GM12878 (cell line): ENCODE results near the gene ITSN2. TPM values are rescaled to one million over a fixed set of nuclear protein-coding genes. Genes with fewer than 3 reads are reported as not detected.

Experiments
- BACH1 ChIP-seq: fragments of 450-650 bp; IDR thresholded peaks from 2 replicates; pipeline ENCODE4 v1.6.1; 2017; ENCODE audit warnings: mild to moderate bottlenecking, borderline replicate concordance
- BCL11A ChIP-seq: IDR thresholded peaks from 2 replicates; pipeline ENCODE4 v1.6.1; 2011; ENCODE audit warnings: low read depth, low read length
- BMI1 ChIP-seq: fragments of 450-650 bp; IDR thresholded peaks from 2 replicates; pipeline ENCODE4 v1.6.1; 2016; ENCODE audit warnings: mild to moderate bottlenecking, moderate library complexity, borderline replicate concordance
- CREM ChIP-seq: IDR thresholded peaks from 2 replicates; pipeline ENCODE4 v1.6.1; 2014; ENCODE audit warnings: antibody characterized with exemption, low read depth
- EP300 ChIP-seq, 2 experiments: fragments of 150-350 bp in 1 of 2; IDR thresholded peaks; 2 replicates each; pipeline ENCODE4 v1.6.1; 2011 to 2012; ENCODE audit warnings: low read depth in 2 of 2, low read length in 2 of 2, borderline replicate concordance in 1 of 2, improper control_type of control experiment in 1 of 2, inconsistent platforms in 1 of 2; ENCODE audit not compliant: control insufficient read depth in 1 of 2
- HDGF ChIP-seq: fragments of 450-650 bp; IDR thresholded peaks from 2 replicates; pipeline ENCODE4 v1.6.1; 2016; ENCODE audit warnings: antibody characterized with exemption
- MTA2 ChIP-seq: fragments of 450-650 bp; IDR thresholded peaks from 2 replicates; pipeline ENCODE4 v1.6.1; 2016; ENCODE audit warnings: low read depth, mild to moderate bottlenecking, moderate library complexity
- NFIC ChIP-seq: IDR thresholded peaks from 2 replicates; pipeline ENCODE4 v1.6.1; 2012; ENCODE audit warnings: low read depth, mild to moderate bottlenecking, inconsistent platforms, low read length, moderate library complexity
- PAX5 ChIP-seq: IDR thresholded peaks from 2 replicates; pipeline ENCODE4 v1.6.1; 2011; ENCODE audit warnings: low read depth, low read length, borderline replicate concordance
- PML ChIP-seq: IDR thresholded peaks from 2 replicates; pipeline ENCODE4 v1.6.1; 2012; ENCODE audit warnings: low read length, inconsistent platforms
- RUNX3 ChIP-seq: IDR thresholded peaks from 2 replicates; pipeline ENCODE4 v1.6.1; 2012; ENCODE audit warnings: low read length, inconsistent platforms
- TCF3 ChIP-seq: IDR thresholded peaks from 2 replicates; pipeline ENCODE4 v1.6.1; 2012; ENCODE audit warnings: low read depth, mild to moderate bottlenecking, low read length, borderline replicate concordance; ENCODE audit not compliant: insufficient read depth
- polyA plus RNA-seq, 11 experiments: library from polyadenylated mRNA; depleted of rRNA in 4 of 11; unstranded in 6 of 11; stranded (reverse) in 5 of 11; fragments of >200 nt; fragmentation: Nextera tagmentation in 4 of 11; fragmentation: Illumina TruSeq in 1 of 11; extraction: Ambion mirVana in 4 of 11; extraction: Trizol in 1 of 11; gene quantifications; 1 replicate in 1 of 11; 2 replicates in 10 of 11; pipeline versions ENCODE4 v1.2.1 to v1.2.3, GENCODE V29; 2011 to 2016; ENCODE audit warnings: inconsistent platforms in 2 of 11, missing spikeins in 2 of 11, low read depth in 1 of 11
- total RNA-seq, 4 experiments: library from RNA; depleted of rRNA in 3 of 4; stranded (reverse); fragments of >200 nt in 3 of 4; fragmentation: Illumina TruSeq in 1 of 4; extraction: Trizol in 1 of 4; gene quantifications; 2 replicates each; pipeline versions ENCODE4 v1.2.1 to v1.2.3, GENCODE V29; 2013 to 2021
- TF ChIP-seq, protein P1 (sequence below): fragments of 450-650 bp; IDR thresholded peaks from 2 replicates; pipeline ENCODE4 v1.6.1; 2017; ENCODE audit warnings: mild to moderate bottlenecking, low read depth, inconsistent platforms; ENCODE audit not compliant: poor library complexity, severe bottlenecking
- TF ChIP-seq, protein P2 (sequence below), 3 experiments: IDR thresholded peaks in 2 of 3; conservative IDR thresholded peaks in 1 of 3; 2 replicates each; pipeline ENCODE4 v1.5.1; 2011; ENCODE audit warnings: low read depth in 3 of 3, low read length in 3 of 3, mild to moderate bottlenecking in 3 of 3, control low read depth in 2 of 3, moderate library complexity in 2 of 3, inconsistent platforms in 1 of 3, mixed read lengths in 1 of 3; ENCODE audit not compliant: control insufficient read depth in 2 of 3, insufficient read depth in 1 of 3; ENCODE audit errors: extremely low read depth in 1 of 3
- TF ChIP-seq, protein P3 (sequence below): fragments of 450-650 bp; IDR thresholded peaks from 2 replicates; pipeline ENCODE4 v1.6.1; 2017; ENCODE audit warnings: low read depth, mild to moderate bottlenecking, moderate library complexity
- TF ChIP-seq, protein P4 (sequence below): fragments of 450-650 bp; IDR thresholded peaks from 2 replicates; pipeline ENCODE4 v1.6.1; 2016; ENCODE audit warnings: mild to moderate bottlenecking
- TF ChIP-seq, protein P5 (sequence below): IDR thresholded peaks from 2 replicates; pipeline ENCODE4 v1.6.1; 2012; ENCODE audit warnings: low read depth, low read length, improper control_type of control experiment
- TF ChIP-seq, protein P6 (sequence below): fragments of 450-650 bp; IDR thresholded peaks from 2 replicates; pipeline ENCODE4 v1.6.1; 2017; ENCODE audit warnings: mild to moderate bottlenecking, moderate library complexity

ITSN2 gene
- total and polyA plus RNA-seq, 10 of the 15 experiments (the other 5 are each of a cell fraction or from before 2014, with no cell fraction given) = 20.5 to 80.0 (median 54.7) TPM

DNA sequence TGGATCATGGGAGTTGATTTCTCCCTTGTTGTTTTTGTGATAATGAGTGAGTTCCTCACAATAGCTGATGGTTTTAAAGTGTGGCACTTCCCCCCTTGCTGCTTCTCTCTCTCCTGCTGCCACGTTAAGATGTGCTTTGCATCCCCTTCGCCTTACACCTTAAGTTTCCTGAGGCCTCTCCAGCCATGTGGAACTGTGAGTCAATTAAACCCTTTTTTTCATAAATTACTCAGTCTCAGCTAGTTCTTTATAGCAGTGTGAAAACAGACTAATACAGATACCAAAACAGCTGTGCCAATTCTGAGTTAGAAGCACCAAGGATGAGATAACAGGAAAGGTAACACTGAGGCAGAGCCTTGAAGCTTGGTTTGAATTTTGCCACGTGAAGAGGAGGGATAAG, 44.7 kb downstream of the ITSN2 start (continued):
- TF ChIP-seq, protein P1, sequence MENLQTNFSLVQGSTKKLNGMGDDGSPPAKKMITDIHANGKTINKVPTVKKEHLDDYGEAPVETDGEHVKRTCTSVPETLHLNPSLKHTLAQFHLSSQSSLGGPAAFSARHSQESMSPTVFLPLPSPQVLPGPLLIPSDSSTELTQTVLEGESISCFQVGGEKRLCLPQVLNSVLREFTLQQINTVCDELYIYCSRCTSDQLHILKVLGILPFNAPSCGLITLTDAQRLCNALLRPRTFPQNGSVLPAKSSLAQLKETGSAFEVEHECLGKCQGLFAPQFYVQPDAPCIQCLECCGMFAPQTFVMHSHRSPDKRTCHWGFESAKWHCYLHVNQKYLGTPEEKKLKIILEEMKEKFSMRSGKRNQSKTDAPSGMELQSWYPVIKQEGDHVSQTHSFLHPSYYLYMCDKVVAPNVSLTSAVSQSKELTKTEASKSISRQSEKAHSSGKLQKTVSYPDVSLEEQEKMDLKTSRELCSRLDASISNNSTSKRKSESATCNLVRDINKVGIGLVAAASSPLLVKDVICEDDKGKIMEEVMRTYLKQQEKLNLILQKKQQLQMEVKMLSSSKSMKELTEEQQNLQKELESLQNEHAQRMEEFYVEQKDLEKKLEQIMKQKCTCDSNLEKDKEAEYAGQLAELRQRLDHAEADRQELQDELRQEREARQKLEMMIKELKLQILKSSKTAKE = peak; percentile 66
- TF ChIP-seq BMI1 = peak; percentile 66
- TF ChIP-seq PAX5 = peak; percentile 78; the same call in 1 of the 2 replicates
- peak; percentile 49 for TF ChIP-seq RUNX3
- peak; percentile 46; the same call in 1 of the 2 replicates for TF ChIP-seq PML
- TF ChIP-seq, protein P2, sequence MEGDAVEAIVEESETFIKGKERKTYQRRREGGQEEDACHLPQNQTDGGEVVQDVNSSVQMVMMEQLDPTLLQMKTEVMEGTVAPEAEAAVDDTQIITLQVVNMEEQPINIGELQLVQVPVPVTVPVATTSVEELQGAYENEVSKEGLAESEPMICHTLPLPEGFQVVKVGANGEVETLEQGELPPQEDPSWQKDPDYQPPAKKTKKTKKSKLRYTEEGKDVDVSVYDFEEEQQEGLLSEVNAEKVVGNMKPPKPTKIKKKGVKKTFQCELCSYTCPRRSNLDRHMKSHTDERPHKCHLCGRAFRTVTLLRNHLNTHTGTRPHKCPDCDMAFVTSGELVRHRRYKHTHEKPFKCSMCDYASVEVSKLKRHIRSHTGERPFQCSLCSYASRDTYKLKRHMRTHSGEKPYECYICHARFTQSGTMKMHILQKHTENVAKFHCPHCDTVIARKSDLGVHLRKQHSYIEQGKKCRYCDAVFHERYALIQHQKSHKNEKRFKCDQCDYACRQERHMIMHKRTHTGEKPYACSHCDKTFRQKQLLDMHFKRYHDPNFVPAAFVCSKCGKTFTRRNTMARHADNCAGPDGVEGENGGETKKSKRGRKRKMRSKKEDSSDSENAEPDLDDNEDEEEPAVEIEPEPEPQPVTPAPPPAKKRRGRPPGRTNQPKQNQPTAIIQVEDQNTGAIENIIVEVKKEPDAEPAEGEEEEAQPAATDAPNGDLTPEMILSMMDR (IDR thresholded peaks at IDR 0.05 in 2 of 3, conservative IDR thresholded peaks at IDR 0.05 in 1 of 3; ENCODE audit: control insufficient read depth in 2 of 3, extremely low read depth in 1 of 3, insufficient read depth in 1 of 3, low read depth in 3 of 3, low read length in 3 of 3) = no peak
- peak; percentile 94 for TF ChIP-seq MTA2
- peak; percentile 80 for TF ChIP-seq BCL11A
- peak; percentile 22; the same call in 1 of the 2 replicates for TF ChIP-seq TCF3
- TF ChIP-seq HDGF = no peak
- TF ChIP-seq, protein P3, sequence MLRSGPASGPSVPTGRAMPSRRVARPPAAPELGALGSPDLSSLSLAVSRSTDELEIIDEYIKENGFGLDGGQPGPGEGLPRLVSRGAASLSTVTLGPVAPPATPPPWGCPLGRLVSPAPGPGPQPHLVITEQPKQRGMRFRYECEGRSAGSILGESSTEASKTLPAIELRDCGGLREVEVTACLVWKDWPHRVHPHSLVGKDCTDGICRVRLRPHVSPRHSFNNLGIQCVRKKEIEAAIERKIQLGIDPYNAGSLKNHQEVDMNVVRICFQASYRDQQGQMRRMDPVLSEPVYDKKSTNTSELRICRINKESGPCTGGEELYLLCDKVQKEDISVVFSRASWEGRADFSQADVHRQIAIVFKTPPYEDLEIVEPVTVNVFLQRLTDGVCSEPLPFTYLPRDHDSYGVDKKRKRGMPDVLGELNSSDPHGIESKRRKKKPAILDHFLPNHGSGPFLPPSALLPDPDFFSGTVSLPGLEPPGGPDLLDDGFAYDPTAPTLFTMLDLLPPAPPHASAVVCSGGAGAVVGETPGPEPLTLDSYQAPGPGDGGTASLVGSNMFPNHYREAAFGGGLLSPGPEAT = peak; percentile 60; the same call in 1 of the 2 replicates
- peak; percentile 58 to 67; a peak in 3 of 4 replicates for TF ChIP-seq EP300 (IDR thresholded peaks at IDR 0.05; ENCODE audit: borderline replicate concordance in 1 of 2, control insufficient read depth in 1 of 2, low read depth in 2 of 2, low read length in 2 of 2)
- TF ChIP-seq BACH1 = 0 out of 2 replicates have a peak, but pooled peaks have one; percentile 45
- TF ChIP-seq, protein P4, sequence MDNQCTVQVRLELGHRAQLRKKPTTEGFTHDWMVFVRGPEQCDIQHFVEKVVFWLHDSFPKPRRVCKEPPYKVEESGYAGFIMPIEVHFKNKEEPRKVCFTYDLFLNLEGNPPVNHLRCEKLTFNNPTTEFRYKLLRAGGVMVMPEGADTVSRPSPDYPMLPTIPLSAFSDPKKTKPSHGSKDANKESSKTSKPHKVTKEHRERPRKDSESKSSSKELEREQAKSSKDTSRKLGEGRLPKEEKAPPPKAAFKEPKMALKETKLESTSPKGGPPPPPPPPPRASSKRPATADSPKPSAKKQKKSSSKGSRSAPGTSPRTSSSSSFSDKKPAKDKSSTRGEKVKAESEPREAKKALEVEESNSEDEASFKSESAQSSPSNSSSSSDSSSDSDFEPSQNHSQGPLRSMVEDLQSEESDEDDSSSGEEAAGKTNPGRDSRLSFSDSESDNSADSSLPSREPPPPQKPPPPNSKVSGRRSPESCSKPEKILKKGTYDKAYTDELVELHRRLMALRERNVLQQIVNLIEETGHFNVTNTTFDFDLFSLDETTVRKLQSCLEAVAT = no peak
- TF ChIP-seq, protein P5, sequence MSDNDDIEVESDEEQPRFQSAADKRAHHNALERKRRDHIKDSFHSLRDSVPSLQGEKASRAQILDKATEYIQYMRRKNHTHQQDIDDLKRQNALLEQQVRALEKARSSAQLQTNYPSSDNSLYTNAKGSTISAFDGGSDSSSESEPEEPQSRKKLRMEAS = peak; percentile 34; the same call in 1 of the 2 replicates
- TF ChIP-seq NFIC = peak; percentile 90
- TF ChIP-seq, protein P6, sequence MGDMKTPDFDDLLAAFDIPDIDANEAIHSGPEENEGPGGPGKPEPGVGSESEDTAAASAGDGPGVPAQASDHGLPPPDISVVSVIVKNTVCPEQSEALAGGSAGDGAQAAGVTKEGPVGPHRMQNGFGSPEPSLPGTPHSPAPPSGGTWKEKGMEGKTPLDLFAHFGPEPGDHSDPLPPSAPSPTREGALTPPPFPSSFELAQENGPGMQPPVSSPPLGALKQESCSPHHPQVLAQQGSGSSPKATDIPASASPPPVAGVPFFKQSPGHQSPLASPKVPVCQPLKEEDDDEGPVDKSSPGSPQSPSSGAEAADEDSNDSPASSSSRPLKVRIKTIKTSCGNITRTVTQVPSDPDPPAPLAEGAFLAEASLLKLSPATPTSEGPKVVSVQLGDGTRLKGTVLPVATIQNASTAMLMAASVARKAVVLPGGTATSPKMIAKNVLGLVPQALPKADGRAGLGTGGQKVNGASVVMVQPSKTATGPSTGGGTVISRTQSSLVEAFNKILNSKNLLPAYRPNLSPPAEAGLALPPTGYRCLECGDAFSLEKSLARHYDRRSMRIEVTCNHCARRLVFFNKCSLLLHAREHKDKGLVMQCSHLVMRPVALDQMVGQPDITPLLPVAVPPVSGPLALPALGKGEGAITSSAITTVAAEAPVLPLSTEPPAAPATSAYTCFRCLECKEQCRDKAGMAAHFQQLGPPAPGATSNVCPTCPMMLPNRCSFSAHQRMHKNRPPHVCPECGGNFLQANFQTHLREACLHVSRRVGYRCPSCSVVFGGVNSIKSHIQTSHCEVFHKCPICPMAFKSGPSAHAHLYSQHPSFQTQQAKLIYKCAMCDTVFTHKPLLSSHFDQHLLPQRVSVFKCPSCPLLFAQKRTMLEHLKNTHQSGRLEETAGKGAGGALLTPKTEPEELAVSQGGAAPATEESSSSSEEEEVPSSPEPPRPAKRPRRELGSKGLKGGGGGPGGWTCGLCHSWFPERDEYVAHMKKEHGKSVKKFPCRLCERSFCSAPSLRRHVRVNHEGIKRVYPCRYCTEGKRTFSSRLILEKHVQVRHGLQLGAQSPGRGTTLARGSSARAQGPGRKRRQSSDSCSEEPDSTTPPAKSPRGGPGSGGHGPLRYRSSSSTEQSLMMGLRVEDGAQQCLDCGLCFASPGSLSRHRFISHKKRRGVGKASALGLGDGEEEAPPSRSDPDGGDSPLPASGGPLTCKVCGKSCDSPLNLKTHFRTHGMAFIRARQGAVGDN = peak; percentile 41; the same call in 1 of the 2 replicates
- peak; percentile 64; the same call in 1 of the 2 replicates for TF ChIP-seq CREM
